ENCODE results near the gene KDM1A.

KDM1A gene

DNA sequence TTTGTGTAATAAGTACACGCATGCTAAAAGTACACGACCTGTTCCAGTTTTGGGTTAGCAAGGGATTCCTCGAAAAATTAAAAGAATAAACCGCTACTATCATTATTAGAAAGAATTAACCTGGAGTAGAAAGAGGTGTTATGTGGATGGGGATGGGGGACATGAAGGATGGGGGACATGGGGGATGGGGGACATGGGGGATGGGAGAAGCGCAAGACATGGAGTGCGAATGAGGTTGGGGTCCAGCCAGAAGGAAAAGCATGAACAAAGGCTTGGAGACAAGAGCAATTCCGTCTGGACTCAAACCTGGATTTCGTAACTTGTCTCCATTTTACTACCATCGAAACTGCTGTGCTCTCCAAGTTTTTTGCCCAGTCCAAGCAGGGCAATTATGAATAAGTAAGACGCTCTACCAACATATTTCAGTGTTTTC, 591 bp upstream of the KDM1A start:
- DNase-seq, result no peak

GRCh38 chr1:23019863-23020625, 776 bp downstream of the KDM1A start:
- peak; percentile 30 to 82 (median 78) for DNase-seq

DNA sequence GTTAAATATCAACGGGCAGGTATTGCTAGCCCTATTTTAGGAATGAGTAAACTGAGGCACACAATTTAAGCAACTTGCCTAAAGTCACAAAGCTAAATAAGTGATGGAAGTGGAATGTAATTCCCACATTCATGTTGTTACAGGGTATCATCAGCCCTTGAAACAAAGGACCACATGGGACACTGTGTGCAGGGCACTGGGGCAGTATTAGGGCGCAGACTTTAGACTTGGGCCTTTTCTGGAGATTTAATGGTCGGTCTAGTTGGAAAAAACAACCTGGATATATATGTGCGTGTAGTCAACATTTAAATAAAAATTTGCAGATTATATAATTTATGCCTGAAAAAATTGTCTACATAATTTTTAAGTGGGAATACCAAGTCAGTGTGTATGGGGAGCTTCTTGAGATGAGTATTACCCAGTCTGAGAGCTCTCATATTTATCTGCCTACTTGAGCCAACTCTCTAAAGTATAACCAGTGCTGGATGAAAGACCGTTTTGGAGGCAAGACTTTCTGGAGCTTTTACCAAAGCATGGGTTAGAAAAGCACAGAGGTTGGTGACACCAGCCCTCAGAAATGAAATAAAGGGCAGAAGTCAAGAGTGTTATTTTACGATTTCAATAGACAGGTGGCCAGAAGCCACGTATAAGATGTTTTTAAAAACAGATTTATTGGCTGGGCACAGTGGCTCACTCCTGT, 1.6 kb downstream of the KDM1A start:
- DNase-seq, result peak in 2 of 3 experiments; percentile 14 to 30

DNA sequence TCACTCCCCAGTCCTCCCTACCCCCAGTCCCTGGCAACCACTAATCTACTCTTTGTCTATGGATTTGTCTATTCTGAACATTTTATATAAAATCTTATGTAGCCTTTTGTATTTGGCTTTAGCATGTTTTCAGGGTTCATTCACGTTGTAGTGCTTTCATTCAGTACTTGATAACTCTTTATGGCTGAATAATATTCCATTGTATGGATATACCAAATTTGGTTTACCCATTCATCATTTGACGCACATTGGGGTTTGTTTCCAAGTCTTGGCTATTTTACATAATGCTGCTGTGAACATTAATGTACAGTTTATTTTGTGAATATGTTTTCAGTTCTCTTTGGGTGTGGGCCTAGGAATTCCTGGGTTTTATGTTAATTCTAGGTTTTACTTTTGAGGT, 2.6 kb downstream of the KDM1A start:
- no peak for DNase-seq

GRCh38 chr1:23023174-23023845, 4.0 kb downstream of the KDM1A start:
- no peak for DNase-seq

- no peak for DNase-seq
Observed at GRCh38 chr1:23026568-23026967, 7.3 kb downstream of the KDM1A start.

- DNase-seq, result no peak
Observed at GRCh38 chr1:23027352-23027907, 8.2 kb downstream of the KDM1A start.

- no peak for DNase-seq
Observed at GRCh38 chr1:23029337-23029736, 10.1 kb downstream of the KDM1A start.

- DNase-seq, result peak in 1 of 3 experiments; percentile 4
Observed at GRCh38 chr1:23035823-23036452, 16.7 kb downstream of the KDM1A start.

- no peak for DNase-seq
Observed at GRCh38 chr1:23037081-23037740, 17.9 kb downstream of the KDM1A start.

GRCh38 chr1:23039308-23039826, 20.1 kb downstream of the KDM1A start:
- DNase-seq, result peak in 1 of 3 experiments; percentile 38

DNA sequence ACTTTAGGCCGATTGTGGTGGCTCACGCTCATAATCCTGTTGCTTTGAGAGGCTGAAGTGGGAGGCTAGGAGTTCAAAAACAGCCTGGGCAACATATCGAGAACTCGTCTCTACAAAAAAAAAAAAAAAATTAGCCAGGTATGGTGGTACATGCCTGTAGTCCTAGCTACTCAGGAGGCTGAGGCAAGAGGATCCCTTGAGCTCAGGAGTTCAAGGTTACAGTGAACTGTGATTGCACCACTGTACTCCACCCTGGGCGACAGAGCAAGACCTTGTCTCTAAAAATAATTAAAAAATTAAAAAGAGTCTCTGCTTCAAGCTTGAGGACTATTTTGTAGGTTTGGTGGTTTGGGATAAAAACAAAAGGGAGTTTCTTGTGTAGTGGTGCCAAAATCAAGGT, 21.2 kb downstream of the KDM1A start:
- no peak for DNase-seq

DNA sequence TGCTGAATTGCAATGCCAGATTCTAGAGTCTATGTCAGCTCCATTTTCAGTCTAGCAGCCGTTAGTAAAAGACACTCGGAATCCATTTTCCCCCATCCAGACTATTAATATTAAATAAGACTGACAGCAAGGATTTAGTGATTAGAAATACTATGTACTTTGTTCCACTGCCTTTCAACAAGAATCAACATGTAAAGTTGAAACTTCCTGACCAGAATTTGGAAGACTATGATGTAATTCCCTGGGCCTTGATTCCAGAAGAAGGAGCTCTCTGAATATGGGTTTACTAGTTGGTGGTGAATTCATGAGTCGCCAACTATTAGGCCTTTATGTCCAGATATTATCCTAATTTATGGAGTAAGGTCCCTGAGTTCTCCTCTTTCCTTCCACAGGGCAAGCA, 24.8 kb downstream of the KDM1A start:
- no peak for DNase-seq

DNA sequence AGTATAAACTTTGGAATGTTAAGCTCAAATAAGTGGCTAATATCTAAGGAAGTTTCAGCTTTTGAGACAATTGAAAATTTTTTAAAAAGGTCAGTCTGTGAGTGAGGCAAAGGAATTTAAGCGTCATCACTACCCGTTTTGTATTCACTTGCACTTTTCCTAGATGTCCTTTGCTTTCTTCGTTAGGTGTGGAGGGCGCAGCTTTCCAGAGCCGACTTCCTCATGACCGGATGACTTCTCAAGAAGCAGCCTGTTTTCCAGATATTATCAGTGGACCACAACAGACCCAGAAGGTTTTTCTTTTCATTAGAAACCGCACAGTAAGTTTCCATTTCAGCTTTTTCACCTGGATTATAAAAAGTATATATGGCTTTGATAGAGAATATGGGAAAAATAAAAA, 30.9 kb downstream of the KDM1A start:
- no peak for DNase-seq

GRCh38 chr1:23051290-23051909, 32.1 kb downstream of the KDM1A start:
- no peak for DNase-seq

- no peak for DNase-seq
Observed at GRCh38 chr1:23057301-23057700, 38.0 kb downstream of the KDM1A start.

DNA sequence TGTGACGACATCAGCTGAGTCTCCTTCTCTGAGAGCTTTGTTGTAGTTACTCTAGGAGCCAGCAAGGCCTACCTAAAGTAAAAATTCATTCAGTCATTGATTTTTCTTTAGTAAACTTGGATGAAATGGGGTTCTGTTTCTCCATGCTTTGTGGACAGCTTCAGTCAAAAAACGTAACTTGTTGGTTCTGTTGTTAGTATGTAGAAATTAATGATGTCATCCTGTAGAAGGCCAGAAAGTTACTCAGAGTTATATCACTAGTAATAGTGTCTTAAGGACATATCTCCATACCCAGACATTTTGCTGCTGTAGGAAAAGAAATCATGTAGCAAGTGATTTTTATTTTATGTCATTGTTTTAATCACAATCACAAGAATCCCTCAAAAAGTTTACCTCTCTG, 43.0 kb downstream of the KDM1A start:
- DNase-seq, result no peak

DNA sequence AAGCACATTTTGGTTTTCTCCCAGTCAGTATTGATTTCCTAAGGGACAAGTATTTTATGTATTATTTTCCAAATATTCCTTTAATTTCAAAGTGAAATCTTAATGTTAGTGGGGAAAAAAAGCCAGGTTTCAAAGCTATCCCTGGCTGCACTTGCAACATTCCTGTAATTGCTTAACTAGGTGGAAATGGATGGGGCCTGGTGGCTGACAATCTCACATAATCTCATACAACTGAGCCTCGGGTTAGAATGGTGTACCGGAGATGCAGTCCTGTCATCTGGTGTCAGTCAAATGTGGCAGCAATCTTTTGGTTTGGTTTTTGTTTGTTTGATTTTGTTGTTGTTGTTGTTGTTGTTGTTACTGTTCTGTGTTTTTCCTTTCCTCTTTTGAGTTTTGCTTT, 46.1 kb downstream of the KDM1A start:
- DNase-seq, result no peak

DNA sequence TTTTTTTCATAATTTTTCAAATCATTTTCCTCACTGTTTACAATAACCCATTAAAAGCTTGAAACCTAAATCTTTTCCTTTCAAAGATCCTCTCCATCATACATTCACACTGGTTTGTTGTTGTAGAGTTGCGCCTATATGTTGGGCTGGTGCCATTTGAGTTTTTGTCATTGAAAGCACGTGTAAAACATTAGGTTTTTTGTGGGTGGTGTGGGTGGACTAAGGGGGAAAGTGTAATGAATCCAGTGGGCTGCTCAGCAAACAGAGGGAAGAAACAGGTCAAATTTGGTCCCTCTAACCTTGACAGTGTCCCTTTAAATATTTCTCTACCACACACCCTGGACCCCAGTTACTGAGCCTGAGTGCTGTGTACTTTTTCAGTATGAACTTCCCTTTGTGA, 46.8 kb downstream of the KDM1A start:
- DNase-seq, result no peak

- DNase-seq, result no peak
Observed at GRCh38 chr1:23069149-23069548, 49.9 kb downstream of the KDM1A start.

GRCh38 chr1:23069675-23070074, 50.4 kb downstream of the KDM1A start:
- DNase-seq, result no peak

DNA sequence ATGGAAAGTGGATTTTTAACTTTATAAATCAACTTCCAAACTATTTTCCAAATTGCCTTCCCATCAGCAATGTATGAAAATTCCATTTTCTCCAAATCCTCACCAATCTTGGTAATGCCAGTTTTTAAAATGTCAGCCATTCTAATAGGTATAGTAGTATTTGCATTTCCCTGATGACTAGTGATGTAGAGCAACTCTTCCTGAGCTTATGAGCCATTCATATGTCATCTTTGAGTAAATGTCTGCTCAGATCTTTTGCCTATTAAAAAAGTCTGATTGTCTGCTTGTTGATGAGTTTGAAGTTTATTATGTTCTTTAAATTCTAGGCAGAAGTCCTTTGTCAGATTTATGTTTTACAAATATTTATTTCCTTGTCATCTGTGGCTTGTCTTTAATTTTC, 54.7 kb downstream of the KDM1A start:
- no peak for DNase-seq
